Measurements from ENCODE around the gene MT1A.
A peak's percentile ranks its signal among the peaks of the same experiment; 100 is the strongest.
"Not testable (repeated sequence)": the region's sequence is repeated elsewhere in the genome, so short reads cannot be mapped to it uniquely, and the experiment has no call there.

The MT1A gene

GRCh38 chr16:56610017-56610608, 28.4 kb upstream of the MT1A start:
- DNase-seq (ENCODE audit: low read depth in 2 of 2): peak; percentile 54 to 71

- DNase-seq (ENCODE audit: low read depth in 2 of 2): no peak
These were observed 27.8 kb upstream of the MT1A start for GRCh38 chr16:56610609-56611111.

GRCh38 chr16:56611281-56611833, 27.1 kb upstream of the MT1A start:
- DNase-seq (ENCODE audit: low read depth in 2 of 2): no peak

- DNase-seq (ENCODE audit: low read depth in 2 of 2): no peak
These were observed 24.8 kb upstream of the MT1A start for GRCh38 chr16:56613706-56614105.

GRCh38 chr16:56614549-56614991, 23.9 kb upstream of the MT1A start:
- no peak for DNase-seq (ENCODE audit: low read depth in 2 of 2)

- no peak for DNase-seq (ENCODE audit: low read depth in 2 of 2)
These were observed 23.1 kb upstream of the MT1A start for GRCh38 chr16:56615353-56615752.

GRCh38 chr16:56616608-56617211, 21.8 kb upstream of the MT1A start:
- no peak for DNase-seq (ENCODE audit: low read depth in 2 of 2)

GRCh38 chr16:56617212-56618085, 21.0 kb upstream of the MT1A start:
- peak in 1 of 2 donors; percentile 61 for DNase-seq (ENCODE audit: low read depth in 2 of 2)

GRCh38 chr16:56618138-56618537, 20.3 kb upstream of the MT1A start:
- no peak for DNase-seq (ENCODE audit: low read depth in 2 of 2)

GRCh38 chr16:56620339-56620897, 18.0 kb upstream of the MT1A start:
- no peak for DNase-seq (ENCODE audit: low read depth in 2 of 2)

- DNase-seq (ENCODE audit: low read depth in 2 of 2): not testable (repeated sequence)
These were observed 16.6 kb upstream of the MT1A start for GRCh38 chr16:56621665-56622445.

GRCh38 chr16:56623184-56623583, 15.3 kb upstream of the MT1A start:
- DNase-seq (ENCODE audit: low read depth in 2 of 2): not testable (repeated sequence)

GRCh38 chr16:56623637-56624036, 14.8 kb upstream of the MT1A start:
- no peak for DNase-seq (ENCODE audit: low read depth in 2 of 2)

- DNase-seq (ENCODE audit: low read depth in 2 of 2): peak; percentile 41 to 55
These were observed 13.1 kb upstream of the MT1A start, which contains the start of gene MT1E for GRCh38 chr16:56625140-56625942. MT1E (plus strand) TSS chr16:56625781; CDS start chr16:56625852, 71 bp downstream.

GRCh38 chr16:56625943-56626654, 12.4 kb upstream of the MT1A start:
- no peak for DNase-seq (ENCODE audit: low read depth in 2 of 2)

GRCh38 chr16:56626685-56627084, 11.8 kb upstream of the MT1A start:
- no peak for DNase-seq (ENCODE audit: low read depth in 2 of 2)

GRCh38 chr16:56628486-56629350, 9.7 kb upstream of the MT1A start:
- DNase-seq (ENCODE audit: low read depth in 2 of 2): no peak

- no peak for DNase-seq (ENCODE audit: low read depth in 2 of 2)
These were observed 8.9 kb upstream of the MT1A start for GRCh38 chr16:56629531-56629930.
